Stimulated activated CD4-positive, alpha-beta T cell treated with anti-CD3 and anti-CD28 coated beads, TNF-alpha, amount 100 ng/mL, for 48 hours (primary cell): ENCODE results near the gene LYPD5.
"Not testable (repeated sequence)": the region's sequence is repeated elsewhere in the genome, so short reads cannot be mapped to it uniquely, and the experiment has no call there.

ENCODE experiments used
- DNase-seq, 3 donors: peaks; one replicate each; pipeline ENCODE4 v3.0.0-alpha.2; 2020; ENCODE audit warnings: low read depth in 3 of 3

Gene LYPD5, protein sequence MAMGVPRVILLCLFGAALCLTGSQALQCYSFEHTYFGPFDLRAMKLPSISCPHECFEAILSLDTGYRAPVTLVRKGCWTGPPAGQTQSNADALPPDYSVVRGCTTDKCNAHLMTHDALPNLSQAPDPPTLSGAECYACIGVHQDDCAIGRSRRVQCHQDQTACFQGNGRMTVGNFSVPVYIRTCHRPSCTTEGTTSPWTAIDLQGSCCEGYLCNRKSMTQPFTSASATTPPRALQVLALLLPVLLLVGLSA

DNA sequence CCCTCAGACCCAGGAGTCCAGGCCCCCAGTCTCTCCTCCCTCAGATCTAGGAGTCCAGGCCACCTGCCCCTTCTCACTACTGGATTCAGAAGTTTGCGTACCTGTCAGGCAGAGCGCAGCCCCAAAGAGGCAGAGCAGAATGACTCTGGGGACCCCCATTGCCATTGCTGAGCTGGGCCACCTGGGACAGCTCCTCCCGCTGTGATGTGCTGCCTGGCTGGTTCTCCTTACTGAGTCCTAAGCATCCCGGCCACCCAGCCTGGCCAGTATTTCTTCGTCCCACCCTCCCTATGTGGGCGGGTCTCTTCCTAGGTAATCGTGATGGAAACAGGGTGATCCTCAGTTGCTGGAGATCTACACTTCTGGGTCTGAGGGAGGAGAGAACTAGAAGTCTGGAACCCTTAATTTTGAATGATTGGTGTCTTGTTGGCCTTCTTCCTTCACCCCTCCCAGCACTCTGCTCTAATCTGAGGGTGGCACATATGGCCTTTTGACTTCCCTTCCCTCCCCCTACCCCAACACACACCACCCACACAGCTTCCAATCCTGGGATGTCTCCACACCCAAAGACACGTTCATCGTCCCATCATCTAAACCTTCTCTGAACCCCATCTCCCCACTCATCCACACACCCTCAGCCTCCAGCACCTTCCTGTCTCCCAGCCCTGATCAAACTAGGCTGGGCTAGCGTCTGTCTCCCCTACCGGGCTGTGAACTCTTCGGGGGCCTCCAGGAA is at the start of gene LYPD5:
Gene LYPD5, minus strand, starts transcription at position 232 of the 736 bp plus-strand sequence. Its CDS starts 67 bp downstream, at position 165.
- DNase-seq: no peak

DNA sequence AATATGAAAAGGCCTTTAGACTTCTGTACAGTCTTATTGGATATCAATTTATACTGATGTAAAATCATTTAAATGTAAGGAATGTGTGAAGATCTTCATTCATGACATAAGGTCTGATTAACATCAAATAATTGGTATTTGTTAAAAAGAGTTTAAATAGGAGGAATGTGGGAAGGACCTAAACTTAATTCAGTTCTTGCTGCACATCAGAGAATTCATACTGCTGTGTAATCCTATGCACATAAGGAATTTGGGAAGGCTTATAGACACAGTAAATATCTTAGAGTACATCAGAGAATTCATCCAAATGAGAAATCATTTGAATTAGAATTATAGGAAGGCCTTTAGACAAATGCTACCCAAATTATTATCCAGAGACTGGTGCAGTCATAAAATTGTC is 46.6 kb upstream of the LYPD5 start:
- no peak for DNase-seq

DNA sequence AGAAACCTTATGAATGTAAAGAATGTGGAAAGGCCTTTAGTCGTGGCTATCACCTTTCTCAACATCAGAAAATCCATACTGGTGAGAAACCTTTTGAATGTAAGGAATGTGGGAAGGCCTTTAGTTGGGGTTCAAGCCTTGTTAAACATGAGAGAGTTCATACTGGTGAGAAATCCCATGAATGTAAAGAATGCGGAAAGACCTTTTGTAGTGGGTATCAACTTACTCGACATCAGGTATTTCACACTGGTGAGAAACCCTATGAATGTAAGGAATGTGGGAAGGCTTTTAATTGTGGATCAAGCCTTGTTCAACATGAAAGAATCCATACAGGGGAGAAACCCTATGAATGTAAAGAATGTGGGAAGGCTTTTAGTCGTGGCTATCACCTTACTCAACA is 45.6 kb upstream of the LYPD5 start:
- DNase-seq: no peak

DNA sequence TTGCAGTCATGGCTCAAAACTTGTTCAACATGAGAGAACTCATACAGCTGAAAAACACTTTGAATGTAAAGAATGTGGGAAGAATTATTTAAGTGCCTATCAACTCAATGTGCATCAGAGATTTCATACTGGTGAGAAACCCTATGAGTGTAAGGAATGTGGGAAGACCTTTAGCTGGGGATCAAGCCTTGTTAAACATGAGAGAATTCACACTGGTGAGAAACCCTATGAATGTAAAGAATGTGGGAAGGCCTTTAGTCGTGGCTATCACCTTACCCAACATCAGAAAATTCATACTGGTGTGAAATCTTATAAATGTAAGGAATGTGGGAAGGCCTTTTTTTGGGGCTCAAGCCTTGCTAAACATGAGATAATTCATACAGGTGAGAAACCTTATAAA is 45.0 kb upstream of the LYPD5 start:
- DNase-seq: no peak

DNA sequence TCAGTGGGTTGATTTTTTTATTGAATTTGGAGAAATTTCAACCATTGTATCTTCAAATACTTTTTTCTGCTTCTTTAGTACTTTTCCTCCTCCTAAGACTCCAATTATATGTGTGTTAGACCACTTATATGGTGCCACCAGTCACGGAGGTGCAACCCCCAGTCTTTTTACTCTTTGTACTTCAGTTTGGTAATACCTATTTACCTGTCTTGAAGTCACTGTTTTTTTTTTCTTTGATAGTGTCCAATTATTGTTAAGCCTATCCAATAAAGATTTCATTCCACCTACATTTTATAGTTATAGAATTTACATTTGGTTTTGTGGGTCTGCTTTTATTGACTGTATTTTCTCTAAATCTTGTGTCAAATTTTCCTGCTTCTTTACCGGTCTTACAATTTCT is 39.8 kb upstream of the LYPD5 start:
- DNase-seq: no peak

DNA sequence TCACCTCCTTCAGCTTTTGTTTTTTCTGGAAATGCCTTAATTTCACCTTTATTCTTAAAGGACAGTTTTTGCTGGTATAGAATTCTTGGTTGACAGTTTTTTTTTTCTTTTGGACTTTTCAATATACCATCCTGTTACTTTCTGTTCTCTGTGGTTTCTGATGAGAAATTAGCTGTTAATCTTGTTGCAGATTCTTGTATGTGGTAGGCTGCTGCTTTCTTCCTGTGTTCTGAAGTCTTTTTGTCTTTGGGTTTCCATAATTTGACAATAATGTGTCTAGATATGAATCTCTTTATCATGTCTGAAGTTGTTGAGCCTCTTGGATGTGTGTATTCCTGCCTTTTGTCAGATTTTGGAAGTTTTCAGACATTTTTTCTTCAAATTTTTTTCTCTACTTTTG is 36.9 kb upstream of the LYPD5 start:
- no peak for DNase-seq

DNA sequence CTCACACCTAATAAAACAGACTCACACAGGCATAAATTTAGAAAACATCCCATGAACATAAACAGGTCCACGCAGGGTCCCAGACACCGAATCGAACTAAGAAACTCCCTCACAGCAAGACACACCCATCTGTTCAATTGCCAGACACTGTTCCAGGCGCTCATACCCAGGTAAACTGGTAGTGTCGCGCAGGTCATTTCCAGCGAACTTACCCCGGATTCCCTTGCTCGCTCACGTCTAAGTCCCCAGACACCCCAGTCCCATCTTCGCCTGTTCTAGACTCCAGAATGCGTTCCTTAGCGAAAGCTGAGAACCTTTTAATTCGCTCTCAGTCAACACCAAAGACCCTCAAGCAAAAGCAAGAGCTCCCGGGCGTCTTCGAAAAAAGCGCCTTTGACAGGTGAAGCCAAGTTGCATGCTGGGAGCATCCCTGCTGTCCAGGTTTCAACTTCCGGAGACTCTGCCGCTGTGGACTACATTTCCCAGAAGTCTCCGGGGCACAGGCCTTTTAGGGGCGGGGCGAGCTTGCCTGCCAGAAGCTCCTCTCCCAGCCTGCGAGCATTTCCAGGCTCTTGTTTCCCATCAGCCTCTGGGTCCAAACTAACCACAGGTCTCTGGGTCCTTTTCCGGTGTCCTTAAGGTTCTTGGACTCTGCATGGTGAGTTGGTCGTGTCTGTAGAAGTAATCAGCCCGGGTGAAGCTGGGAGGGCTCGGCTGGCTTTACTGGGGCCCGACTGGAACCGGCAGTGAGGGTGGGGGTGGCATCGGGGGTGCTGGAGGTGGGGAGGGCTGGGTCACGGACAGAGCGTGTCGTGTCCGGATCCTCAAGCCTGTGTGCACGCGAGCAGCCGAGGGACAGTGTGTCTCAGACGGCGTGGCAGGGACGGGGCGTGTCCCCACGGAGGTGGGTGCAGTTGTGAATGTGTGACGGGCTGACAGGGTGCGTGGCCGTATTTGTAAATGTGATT is 24.8 kb upstream of the LYPD5 start, which contains the start of gene ZNF283:
Gene ZNF283, plus strand, starts transcription at position 535 of the 968 bp plus-strand sequence. CDS start 6,184 bp downstream, outside the sequence.
- DNase-seq: peak; percentile 66 to 82 (median 78)

DNA sequence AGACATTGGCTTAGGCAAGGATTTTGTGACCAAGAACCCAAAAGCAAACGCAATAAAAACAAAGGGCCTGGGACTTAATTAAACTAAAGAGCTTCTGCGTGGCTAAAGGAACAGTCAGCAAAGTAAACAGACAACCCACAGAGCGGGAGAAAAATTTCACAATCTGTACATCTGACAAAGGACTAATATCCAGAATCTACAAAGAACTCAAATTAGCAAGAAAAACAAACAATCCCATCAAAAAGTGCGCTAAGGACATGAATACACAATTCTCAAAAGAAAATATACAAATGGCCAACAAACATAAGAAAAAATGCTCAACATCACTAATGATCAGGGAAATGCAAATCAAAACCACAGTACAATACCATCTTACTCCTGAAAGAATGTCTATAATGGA is 22.3 kb upstream of the LYPD5 start:
- DNase-seq: not testable (repeated sequence)

DNA sequence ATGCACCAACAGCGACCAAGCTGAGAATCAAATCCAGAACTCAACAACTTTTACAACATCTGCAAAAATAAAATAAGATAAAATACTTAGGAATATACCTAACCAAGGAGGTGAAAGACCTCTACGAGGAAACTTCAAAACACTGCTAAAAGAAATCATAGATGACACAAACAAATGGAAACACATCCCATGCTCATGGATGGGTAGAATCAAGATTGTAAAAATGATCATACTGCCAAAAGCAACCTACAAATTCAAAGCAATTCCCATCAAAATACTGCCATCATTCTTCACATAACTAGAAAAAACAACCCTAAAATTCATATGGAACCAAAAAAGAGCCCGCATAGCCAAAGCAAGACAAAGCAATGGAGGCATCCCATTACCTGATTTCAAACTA is 21.6 kb upstream of the LYPD5 start:
- DNase-seq: not testable (repeated sequence)

DNA sequence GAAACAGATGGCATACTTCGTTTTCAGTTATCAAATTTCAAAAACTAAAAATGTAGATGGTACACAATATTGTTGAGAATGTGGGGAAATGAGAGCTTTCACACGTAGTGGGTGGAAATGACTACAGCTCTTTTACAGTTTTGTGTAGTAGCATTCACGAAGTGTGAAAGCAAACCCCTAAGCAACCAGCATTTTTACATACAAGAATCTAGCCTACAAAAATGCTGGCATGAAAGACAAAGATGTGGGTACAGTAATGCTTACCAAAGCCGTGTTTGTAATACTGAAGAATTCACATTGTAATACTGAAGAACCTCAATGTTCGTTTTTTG is 18.6 kb upstream of the LYPD5 start:
- no peak for DNase-seq

DNA sequence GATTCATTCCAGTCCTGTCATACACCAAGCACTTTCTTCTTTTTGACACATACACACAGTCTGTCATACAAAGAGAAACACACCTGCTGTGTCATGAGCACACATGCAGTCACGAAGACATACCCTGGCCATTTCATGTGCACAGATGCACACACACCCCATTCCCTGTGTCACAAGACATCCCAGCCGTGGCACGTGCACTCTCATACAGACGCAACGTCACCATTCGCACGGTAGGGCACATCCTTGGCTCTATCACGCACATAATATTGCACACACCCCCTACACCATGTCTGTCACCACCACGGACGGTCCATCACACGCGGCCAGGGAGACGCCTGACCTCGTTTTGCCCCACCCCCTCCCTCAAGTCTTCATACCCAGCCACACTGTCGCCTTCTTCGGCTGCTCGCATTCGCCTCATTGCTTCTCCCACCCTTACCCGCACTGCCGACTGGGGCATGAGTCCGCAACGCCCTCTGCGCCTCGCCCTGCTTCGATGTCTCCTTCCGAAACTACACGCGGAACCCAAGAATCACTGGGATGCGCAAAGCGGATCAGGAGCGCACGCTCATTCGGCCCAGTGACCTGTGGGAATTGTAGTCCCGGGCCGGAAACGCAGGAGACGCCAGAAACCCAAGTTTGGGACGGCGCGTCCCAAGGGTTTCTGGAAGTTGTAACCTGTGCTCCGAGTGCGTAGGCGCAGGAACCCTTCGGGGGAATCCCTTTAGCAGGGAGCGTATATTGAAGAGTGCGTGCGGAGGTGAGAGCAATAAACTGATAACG is 18.0 kb upstream of the LYPD5 start:
- no peak for DNase-seq

DNA sequence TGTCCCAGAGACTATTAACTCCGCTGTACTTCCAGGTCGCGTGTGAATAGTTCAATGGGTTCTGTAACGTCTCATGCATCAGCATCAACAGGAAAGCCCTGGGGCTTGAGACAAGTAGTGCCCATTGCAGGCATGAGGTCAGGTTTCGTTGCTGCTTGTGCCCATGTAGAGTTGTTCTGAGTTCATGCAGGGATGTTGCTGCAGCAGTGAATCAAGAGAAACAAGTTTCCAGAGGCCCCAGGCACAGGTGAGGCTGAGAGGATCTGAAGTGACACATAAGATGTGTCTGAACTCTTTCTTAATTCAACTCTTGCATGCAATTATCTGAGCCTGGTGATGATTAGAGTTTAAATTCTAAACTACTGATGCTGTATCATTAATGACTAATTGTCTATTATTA is 16.3 kb upstream of the LYPD5 start:
- DNase-seq: no peak

DNA sequence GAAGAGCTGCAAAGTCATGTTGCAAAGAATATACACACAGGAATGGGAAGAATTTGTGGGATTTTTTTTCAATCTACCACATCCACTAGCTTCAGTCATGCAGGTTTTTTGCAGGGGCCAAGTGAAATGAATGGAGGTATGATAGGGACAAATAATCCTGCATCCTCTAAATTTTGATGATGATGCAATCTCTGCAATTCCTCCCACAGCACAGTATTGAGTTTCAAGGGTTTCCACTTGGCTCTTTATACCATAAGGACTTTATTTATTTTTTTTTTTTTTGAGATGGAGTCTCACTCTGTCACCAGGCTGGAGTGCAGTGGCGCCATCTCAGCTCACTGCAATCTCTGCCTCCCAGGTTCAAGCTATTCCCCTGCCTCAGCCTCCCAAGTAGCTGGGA is 15.2 kb upstream of the LYPD5 start:
- not testable (repeated sequence) for DNase-seq

DNA sequence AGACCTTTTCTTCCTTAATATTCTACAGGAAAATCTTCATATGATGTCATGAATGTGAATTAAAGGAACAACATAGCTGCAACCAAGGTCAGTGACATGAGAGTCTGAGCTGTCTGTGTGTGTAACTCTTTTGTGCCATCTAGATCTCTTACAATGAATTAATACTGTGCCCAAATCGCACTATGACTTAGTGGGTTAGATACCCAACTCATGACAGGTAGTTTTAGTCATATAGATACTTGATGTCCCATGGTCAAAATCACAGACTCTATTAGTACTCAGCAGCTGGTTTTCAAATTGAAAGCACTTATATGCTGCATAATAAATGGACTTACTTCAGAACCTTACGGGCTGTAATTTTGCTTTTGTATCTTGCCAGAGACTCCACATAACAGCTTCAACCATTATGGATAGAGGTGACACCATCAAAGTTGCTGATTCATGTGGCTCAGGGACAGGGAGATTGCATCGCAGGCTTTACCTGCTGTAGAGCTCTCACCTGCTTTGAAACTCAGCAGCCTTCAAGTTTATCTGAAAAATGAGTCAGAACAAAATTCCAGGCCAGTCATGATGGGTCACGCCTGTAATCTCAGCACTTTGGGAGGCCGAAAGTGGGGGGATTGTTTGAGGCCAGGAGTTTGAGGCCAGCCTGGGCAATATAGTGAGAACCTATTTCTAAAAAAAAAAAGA is 12.6 kb upstream of the LYPD5 start:
- DNase-seq: no peak

DNA sequence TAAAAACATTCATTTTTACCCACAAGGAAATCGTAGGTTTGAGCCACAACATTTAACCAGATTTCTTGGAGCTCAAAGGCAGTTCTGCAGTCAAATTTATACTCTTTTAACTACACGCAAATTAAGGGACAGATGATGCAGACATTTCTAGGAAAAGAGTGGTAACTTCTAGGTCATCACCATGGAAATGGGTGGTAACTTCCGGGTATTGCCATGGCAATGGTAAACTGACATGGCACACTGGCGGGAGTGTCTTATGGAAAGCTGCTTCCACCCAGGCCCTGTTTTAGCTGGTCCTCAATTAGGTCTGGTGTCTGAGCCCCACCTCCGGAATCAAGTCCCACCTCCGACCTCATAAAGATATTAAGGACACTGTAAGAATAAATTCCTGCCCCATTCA is 10.4 kb upstream of the LYPD5 start:
- no peak for DNase-seq

DNA sequence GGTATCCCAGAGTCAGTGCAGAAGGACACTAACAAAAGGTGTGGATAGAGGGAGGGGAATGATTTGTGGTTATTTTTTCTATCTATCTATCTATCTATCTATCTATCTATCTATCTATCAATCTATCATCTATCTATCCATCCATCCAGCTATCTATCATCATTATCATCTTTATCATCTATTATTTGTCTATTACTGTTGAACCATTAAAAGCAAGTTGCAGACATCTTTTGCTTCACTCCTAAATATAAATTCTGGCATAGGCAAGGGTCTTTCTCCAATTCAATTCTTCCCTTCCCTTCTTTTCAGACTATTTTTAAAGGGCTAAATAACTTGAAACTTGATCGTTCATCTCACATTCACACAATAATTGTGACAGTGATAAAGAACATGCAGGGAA is 10.0 kb upstream of the LYPD5 start:
- DNase-seq: no peak

DNA sequence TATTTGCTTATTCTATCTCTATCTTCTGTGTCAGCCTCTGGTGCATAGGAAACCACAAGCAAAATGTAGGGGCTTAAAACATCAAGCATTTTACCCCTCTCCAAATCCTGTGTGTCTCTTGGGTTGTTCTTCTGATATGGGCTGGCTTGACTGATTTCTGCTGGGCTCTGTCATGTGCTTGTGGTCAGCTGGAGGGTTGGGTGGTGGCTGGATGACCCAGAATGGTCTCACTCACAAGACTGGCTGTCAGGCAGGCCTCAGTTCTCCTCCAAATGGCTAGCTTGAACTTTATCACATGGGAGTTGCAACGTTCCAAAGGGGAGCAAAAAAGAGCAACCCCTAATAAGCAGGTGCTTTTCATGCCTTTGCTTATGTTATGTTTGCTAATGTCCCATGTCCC is 9.6 kb upstream of the LYPD5 start:
- no peak for DNase-seq

DNA sequence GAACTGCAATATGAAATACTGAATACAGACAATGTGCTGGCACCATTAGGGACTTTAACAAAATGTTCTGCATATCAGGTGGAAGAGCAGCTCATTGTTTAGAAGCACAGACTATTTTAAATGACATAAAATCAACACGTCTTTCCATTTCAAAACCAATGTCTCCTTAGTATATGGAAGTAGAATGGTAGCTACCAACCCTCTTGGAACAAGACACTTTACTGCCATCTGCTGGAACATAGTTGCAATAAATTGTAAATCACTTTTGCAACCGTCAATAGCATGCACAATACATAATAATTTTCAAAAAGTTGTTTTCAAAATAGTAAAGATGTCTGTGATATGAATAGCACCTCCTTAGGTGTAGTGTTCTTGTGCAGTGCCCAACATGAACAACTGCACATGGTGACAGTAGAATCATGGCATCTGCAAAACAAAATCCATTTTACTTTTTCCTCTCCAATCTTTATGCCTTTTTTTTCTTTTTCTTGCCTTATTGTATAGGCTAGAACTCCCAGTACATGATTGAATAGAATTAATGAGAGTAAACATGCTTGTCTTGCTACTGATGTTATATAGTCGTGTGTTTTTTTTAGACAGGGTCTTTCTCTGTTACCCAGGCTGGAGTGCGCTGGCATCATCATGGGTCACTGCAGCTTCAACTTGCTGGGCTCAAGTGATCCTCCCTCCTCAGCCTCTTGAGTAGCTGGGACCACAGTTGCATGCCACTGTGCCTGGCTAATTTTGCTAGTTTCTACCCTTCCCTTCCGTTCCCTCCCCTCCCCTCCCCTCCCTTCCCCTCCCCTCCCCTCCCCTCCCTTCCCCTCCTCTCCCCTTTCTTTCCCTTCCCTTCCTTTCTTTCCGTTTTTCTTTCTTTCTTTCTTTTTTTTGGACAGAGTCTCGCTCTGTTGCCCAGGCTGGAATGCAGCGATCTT is 7.8 kb upstream of the LYPD5 start:
- DNase-seq: no peak

DNA sequence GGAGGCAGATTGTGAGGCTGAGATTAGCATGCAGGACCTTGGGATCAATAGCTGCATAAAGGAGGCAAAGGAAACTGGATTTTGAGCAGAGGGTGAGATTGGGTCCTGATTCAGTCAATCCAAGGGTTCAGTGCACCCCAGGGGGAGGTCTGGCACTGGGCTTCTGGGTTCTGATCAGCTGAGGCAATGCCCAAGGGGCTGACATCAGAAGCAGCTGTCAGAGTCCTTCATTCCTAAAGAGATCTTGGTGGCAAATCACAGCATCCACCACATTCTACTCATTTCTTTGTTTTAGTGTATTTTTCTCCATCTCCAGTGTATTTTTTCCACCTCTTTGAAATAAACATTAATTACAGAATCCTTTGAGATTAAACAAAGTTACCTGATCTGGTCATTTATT is 5.4 kb upstream of the LYPD5 start:
- DNase-seq: no peak

DNA sequence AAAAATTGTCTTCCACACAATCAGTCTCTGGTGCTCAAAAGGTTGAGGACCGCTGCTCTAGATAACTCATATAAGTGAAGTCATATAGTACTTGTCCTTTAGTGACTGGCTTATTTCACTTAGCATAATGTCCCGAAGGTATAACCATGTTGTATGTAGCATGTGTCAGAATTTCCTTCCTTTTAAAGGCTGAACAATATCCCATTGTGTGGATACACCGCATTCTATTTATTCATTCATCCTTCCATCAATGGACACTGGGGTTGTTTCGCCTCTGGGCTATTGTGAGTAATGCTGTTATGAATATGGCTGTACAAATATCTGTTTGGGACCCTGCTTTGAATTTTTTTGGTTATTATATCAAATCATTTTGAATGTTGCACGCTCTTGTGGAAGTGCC is 4.6 kb upstream of the LYPD5 start:
- DNase-seq: no peak
